ENCODE measurements around the gene UBE2G2.
"Not testable (repeated sequence)": the region's sequence is repeated elsewhere in the genome, so short reads cannot be mapped to it uniquely, and the experiment has no call there.

UBE2G2 gene

DNA sequence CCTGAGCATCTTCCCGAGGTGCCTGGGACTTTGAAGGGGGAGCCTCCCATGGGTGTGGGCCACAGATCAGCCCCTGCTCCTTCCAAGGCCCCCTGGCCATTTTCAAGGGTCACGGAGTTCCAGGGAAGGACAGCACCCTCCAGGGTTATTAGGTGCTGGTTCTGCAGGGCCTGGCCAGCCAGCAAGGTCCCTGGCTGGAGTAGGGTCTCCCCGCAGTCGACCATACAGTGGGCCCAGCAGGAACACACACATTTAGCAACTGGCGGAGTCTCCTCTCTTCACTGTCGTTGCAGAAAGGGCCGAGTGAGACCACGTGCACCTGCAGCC lies 34.0 kb upstream of the UBE2G2 start:
- FAIRE-seq = no peak

DNA sequence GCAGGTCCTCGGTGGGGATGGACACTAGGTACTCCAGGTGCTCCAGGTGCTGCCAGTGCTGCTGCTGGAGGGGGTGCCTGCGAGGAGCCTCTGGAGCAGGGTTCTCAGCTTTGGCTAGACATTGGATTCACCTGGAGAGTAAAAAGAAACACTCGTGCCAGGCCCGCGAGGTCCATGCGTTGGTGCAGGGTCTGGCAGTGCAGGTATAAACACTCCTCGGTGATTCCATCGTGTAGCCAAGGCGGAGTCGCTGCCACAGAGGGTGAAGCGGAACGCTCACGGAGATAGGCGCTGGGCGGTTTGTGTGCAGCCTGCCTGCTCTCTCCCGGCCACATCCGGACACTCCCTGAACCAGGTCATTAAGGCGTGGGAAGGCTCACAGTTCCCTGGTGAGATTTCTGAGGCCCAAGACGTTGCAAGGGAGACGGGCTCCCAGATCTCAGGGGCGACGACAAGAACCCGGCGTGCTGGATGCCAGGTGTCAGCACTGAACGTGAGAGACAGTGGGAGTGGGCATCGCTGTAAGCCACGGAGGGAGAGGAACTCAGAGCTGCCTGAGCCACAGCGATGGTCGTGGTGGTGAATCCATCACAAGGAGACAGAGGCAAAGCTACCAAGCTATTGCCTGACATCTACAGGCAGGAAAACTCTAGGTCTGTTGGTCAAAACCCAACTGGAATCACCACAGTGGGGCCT lies 33.5 kb upstream of the UBE2G2 start:
- no peak for FAIRE-seq

- no peak for FAIRE-seq
Measured at GRCh38 chr21:44834231-44834950, 32.8 kb upstream of the UBE2G2 start.

DNA sequence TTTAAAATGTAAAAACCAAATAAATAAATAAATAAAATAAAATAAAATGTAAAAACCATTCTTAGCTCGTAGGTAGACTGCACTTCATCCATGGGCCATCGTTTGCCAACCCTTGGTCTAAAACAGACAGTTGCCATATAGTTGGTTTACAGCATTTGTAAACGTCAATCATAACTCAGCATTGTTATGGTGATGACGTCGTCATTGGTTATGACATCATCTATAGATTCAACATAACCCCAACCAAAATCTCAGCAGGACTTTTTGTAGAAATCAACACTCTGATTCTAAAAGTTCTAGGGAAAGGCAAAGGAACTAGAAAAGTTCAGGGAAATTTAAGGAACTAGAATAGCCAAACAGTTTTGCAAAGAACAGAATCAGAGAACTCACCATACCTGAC lies 32.0 kb upstream of the UBE2G2 start:
- no peak for FAIRE-seq

GRCh38 chr21:44832516-44833255 lies 31.1 kb upstream of the UBE2G2 start:
- not testable (repeated sequence) for FAIRE-seq

GRCh38 chr21:44831227-44831860 lies 29.7 kb upstream of the UBE2G2 start:
- no peak for FAIRE-seq

- FAIRE-seq = no peak
Measured at GRCh38 chr21:44829507-44830092, 28.0 kb upstream of the UBE2G2 start.

DNA sequence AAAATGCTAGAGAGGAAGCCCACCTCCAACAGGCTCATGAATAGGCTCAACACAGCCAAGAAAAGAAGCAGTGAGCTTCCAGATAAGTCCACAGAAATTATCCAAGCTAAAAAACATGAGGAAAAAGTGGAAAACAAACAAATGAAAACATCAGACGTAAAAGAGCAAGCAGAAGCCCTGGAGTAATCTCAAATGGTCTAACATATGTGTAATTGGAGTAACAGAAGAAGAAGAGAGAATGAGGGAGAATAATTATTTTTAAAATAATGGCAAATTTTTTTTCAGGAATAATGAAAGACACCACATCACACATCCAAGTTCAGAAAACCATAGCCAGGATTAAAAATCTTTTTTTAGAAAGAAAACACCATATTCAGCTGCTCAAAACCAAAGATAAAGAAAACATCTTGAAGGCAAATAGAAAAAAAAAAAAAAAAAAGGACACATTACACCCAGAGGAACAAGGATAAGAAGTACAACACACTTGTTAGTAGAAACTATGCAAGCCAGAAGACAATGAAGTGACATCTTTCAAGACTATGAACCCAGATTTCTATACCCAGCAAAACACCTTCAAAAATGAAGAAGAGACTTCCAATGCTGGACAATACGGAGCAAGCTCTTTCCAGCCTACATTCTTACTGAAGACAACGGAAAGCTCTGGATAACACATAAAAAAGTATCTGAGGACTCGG lies 26.9 kb upstream of the UBE2G2 start:
- FAIRE-seq = no peak

- FAIRE-seq = no peak
Measured at GRCh38 chr21:44823179-44823660, 21.6 kb upstream of the UBE2G2 start.

- no peak for FAIRE-seq
Measured at GRCh38 chr21:44822484-44823178, 21.0 kb upstream of the UBE2G2 start.

- FAIRE-seq = no peak
Measured at GRCh38 chr21:44820851-44821250, 19.2 kb upstream of the UBE2G2 start.

DNA sequence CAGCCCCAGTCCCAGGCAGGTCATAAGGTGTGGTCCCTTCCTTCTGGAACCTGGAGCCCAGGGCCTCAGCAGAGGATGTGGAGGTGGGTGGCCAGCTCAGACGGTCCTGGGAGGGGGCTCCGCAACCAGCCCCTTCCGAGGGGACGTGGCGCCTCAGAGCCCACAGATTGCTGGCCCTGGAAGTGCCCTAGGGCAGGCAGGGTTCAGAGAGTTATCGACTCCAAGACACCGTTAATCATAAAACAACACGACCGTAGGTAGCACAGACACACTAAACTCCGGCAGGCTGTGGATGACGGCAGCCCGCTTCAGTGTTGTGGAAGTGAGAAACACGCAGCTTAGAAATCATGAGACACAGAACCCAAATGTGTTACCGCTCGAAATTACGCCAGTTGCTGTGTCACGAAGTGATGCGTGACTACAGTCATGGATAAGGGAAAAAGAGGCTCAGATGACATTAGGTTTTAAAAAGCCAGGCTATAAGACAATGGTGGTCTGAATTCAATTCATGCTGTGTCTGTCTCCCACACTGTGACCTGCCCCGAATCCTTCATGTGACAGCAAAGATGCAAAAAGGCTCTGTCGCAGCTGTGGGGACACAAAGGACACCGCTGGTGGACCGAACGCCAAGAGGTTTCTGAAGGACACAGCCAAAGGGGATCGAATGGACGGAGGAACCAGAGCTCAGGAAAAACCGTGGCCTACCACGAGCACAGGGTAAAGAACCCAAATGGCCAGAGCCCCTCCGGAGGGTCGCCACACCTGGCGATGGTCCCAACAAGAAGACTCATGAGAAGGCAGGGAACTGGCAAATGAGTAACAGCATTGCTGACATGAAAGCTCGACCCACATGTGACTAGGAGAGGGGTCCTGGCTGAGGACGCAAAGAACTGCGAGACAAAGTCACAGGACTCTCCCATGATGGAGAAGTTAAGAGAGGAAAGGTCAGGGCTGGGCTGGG lies 17.9 kb upstream of the UBE2G2 start:
- no peak for FAIRE-seq

DNA sequence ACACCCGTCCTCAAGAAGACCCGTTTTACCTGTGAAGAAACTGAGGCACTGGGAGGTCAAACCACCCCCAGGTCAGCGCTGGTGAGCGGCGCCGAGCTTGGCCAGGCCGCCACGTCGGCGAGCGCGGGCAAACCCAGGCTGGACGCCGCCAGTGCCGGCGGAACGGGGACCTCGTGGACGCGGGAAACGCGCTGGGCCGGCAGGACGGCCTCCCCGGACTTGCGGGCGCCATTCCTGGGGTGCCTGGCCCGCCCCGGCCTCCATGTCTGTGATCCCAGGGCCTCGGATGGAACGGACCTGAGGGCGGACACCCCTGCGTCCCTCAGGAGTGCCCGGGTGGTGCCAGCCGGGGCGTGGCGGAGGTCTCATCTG lies 17.0 kb upstream of the UBE2G2 start:
- FAIRE-seq = no peak

- no peak for FAIRE-seq
Measured at GRCh38 chr21:44817914-44818639, 16.5 kb upstream of the UBE2G2 start, which contains the start of gene SUMO3. Gene SUMO3 (minus strand): TSS chr21:44818062. CDS start chr21:44817968, 94 bp downstream.

DNA sequence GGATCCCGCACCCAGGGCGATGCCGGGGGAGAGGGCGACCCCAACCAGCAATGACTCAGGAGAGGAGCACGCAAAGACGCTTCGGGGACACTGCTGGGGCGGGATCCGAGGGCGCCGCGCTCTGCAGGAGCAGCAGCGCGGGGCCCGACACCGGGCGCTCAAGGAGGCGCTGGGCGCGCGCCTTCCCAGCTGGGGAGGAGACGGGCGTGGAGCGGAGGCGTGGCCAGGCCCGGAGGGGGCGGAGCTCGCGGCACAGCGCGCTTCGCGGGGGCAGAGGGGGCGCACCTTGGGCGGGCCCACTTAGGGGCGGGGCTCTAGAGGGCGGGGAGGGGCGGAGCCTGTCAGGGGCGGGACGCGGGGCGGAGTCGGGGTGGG lies 15.9 kb upstream of the UBE2G2 start:
- FAIRE-seq = no peak

GRCh38 chr21:44816761-44817505 lies 15.3 kb upstream of the UBE2G2 start:
- no peak for FAIRE-seq

DNA sequence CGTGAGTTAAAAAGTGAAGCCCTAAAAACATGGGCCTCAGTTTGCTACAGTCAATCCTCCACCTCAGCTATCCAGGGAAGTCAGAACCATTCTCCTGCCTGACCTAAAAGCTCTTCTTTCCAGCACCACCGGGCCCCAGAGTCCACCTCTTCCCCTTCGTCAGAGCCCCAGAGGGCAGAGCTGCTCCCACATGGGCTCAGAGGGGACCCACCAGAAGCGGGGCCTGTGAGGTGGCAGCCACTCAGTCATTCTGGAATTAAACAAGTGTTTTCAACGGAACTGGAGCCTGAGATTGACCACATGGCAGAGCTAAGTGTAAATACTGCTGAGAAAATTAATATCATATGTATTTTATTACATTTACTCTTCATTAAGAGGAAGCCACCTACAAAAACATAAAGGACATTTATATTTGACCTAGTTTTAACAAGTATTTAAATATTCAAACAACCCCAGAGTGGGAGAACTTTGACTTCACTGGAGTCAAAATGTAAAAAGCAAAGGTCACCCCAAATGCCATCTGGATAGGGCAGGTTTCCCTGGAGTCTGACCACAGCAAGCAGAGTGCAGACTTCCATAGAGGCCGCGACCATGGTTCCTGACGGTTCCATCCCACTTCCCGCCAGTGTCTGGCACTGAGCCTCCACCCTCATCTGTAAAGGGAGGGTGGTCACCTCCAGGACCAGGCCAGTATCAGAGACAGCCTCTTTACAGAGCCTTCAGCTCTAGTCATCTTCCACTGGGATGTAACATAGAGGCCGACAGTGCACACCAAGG lies 14.4 kb upstream of the UBE2G2 start:
- FAIRE-seq = no peak

- FAIRE-seq = no peak
Measured at GRCh38 chr21:44815225-44815624, 13.6 kb upstream of the UBE2G2 start.
